ENCODE results near the gene COTL1.

The COTL1 gene

GRCh38 chr16:84550096-84550495, 67.8 kb downstream of the COTL1 start:
- no peak for DNase-seq (ENCODE audit: low read depth in 2 of 2)

- no peak for DNase-seq (ENCODE audit: low read depth in 2 of 2)
Measured at GRCh38 chr16:84548971-84549844, 68.7 kb downstream of the COTL1 start.

GRCh38 chr16:84548508-84548907, 69.4 kb downstream of the COTL1 start:
- no peak for DNase-seq (ENCODE audit: low read depth in 2 of 2)

- no peak for DNase-seq (ENCODE audit: low read depth in 2 of 2)
Measured at GRCh38 chr16:84547546-84548061, 70.3 kb downstream of the COTL1 start.

- no peak for DNase-seq (ENCODE audit: low read depth in 2 of 2)
Measured at GRCh38 chr16:84546669-84547545, 71.0 kb downstream of the COTL1 start.

- no peak for DNase-seq (ENCODE audit: low read depth in 2 of 2)
Measured at GRCh38 chr16:84545114-84545737, 72.7 kb downstream of the COTL1 start.

- no peak for DNase-seq (ENCODE audit: low read depth in 2 of 2)
Measured at GRCh38 chr16:84544031-84544773, 73.7 kb downstream of the COTL1 start.

GRCh38 chr16:84543253-84543652, 74.6 kb downstream of the COTL1 start:
- DNase-seq (ENCODE audit: low read depth in 2 of 2), result no peak

- no peak for DNase-seq (ENCODE audit: low read depth in 2 of 2)
Measured at GRCh38 chr16:84541999-84542817, 75.7 kb downstream of the COTL1 start.

- no peak for DNase-seq (ENCODE audit: low read depth in 2 of 2)
Measured at GRCh38 chr16:84540194-84540593, 77.7 kb downstream of the COTL1 start.

- no peak for DNase-seq (ENCODE audit: low read depth in 2 of 2)
Measured at GRCh38 chr16:84538222-84538840, 79.5 kb downstream of the COTL1 start.

- DNase-seq (ENCODE audit: low read depth in 2 of 2), result no peak
Measured at GRCh38 chr16:84537491-84538151, 80.3 kb downstream of the COTL1 start.

- no peak for DNase-seq (ENCODE audit: low read depth in 2 of 2)
Measured at GRCh38 chr16:84535851-84536250, 82.0 kb downstream of the COTL1 start.

- DNase-seq (ENCODE audit: low read depth in 2 of 2), result no peak
Measured at GRCh38 chr16:84535408-84535807, 82.5 kb downstream of the COTL1 start.

GRCh38 chr16:84534815-84535214, 83.1 kb downstream of the COTL1 start:
- DNase-seq (ENCODE audit: low read depth in 2 of 2), result no peak

GRCh38 chr16:84532855-84533486, 84.9 kb downstream of the COTL1 start:
- no peak for DNase-seq (ENCODE audit: low read depth in 2 of 2)

GRCh38 chr16:84532291-84532724, 85.6 kb downstream of the COTL1 start:
- no peak for DNase-seq (ENCODE audit: low read depth in 2 of 2)

- no peak for DNase-seq (ENCODE audit: low read depth in 2 of 2)
Measured at GRCh38 chr16:84531671-84532111, 86.2 kb downstream of the COTL1 start.

- no peak for DNase-seq (ENCODE audit: low read depth in 2 of 2)
Measured at GRCh38 chr16:84530590-84530989, 87.3 kb downstream of the COTL1 start.

Data from stimulated activated CD8-positive, alpha-beta memory T cell treated with anti-CD3 and anti-CD28 coated beads, Interleukin-7, amount 100 ng/mL, for 1 hour (primary cell).